Measurements from ENCODE around the gene NHSL2. TPM values are rescaled to one million over a fixed set of nuclear protein-coding genes. Genes with fewer than 3 reads are reported as not detected.
A peak's percentile ranks its signal among the peaks of the same experiment; 100 is the strongest.
"Not testable (repeated sequence)": the region's sequence is repeated elsewhere in the genome, so short reads cannot be mapped to it uniquely, and the experiment has no call there.

The NHSL2 gene
- total RNA-seq, result 1.3 TPM

DNA sequence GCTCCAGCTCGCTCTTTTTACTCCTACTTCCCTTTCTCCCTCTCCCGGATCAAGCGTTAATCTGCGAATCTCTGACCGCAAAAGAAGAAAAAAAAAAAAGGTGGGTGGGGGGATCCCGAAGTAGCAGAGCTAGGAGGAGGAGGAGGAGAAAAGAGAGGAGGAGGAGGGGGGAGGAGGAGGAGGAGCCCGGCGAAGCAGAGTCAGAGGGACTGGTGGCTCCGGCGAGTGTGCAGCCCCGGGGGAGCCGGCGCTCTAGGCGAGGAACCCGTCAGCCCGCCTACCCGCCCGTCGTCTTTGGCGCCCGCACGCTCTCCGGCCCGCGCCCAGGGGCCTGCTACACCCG lies at the start of gene NHSL2:
Gene NHSL2, plus strand, starts transcription at position 203 of the 343 bp plus-strand sequence.
- DNase-seq (ENCODE audit: low spot score) (no peak), ATAC-seq (peak; percentile 50)

DNA sequence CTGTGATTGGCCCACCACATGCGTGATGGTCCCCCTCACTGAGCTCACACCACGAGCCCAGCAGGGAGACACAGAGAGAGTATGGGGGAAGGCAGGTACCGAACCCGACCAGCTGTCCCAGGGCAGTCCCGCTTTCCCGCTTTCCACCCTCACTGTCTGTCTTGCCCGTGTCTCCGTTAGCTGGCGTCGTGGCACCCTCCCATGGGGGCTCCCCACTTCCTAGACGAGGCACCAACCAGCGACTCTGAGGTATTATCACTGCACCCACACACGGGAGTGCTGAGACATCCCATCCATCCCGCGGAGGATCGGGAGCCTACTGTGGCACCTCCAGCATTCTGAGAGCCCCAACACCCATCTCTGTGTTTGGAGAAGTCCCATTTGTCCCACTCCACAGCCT lies 43.0 kb upstream of the NHSL2 start:
- no peak for ATAC-seq
- no peak for DNase-seq (ENCODE audit: low spot score)

DNA sequence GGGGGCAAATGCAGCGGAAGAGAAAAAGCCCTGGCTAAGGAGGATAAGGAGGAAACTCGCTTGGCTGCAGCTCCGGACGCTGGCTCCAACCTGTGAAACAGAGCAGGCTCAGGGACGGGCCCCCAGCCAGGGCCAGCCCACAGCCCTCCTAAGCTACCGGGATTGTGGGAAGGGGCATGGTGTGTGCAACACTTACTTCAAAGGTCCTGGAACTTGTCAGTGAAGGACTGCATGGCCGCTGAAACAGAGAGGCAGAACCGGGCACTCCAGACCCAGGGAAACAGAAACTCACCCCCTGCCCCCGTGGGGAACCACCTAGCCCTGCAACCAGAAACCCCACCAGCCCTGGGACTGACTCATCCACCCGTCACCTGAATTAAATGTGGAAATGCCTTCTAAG lies 41.1 kb upstream of the NHSL2 start:
- ATAC-seq, result not testable (repeated sequence)

DNA sequence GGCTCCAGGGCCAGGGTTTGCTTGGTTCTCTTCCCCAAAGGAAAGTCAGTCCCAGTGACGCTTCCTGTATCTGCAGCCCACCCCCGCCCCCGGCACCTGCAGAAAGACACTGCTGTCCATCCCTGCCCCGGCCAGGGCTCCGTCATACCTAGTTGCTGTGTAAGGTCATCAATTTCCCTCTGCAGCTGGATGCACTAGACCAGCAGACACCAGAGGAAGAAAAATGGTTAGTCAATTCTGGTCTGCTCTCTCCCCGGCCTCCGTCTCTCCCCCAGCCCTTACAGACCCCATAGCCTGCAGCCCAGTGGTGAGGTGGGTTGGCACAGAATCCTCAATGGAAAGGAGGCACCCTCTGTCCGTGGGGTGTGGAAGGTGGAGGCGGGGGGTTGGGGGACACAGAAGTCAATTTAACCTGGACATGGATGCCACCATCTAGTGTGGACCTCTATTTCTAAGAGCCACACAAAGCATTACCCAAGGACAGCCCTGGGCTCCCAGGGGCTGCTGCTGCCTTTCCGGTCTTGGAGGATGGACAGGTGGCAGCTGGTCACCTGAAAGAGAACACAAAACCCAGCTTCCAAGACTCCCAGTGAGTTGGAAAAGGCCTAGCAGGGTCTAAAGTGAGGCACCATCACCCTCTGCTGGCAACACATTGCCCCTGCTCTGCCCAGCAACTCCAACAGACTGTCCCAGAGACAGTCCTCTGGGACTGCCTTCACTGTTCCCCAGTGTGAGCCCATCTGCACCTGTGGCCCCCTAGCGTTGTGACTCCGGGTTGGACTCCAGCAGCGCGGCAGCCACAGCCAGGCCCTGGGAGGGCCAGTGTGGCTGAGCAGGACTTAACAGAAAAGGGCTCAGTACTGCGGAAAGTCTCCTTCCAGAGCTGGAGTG lies 40.2 kb upstream of the NHSL2 start:
- DNase-seq (ENCODE audit: low spot score) (no peak), ATAC-seq (no peak)

More for the DNA sequence above, 41.1 kb upstream of the NHSL2 start:
- not testable (repeated sequence) for DNase-seq (ENCODE audit: low spot score)

DNA sequence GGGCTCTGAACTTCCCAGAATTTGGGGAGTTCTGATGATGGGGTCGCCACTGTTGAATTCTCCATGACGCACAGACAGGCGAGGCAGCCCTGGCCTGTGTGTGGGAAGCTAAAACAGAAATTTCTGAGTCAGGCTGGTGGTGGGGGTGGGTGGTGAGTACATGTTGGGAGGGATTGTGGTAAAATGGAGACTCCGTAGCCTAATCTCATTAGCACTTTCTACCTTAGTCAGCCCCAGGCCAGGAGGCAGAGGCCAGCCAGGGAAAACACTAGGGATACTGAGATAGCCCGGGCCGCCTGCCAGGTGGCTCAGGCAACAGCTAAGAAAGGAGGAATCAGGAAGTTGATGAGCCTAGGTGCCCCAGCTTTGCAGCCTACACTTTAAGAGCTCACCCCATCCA lies 39.3 kb upstream of the NHSL2 start:
- ATAC-seq (no peak), DNase-seq (ENCODE audit: low spot score) (no peak)

DNA sequence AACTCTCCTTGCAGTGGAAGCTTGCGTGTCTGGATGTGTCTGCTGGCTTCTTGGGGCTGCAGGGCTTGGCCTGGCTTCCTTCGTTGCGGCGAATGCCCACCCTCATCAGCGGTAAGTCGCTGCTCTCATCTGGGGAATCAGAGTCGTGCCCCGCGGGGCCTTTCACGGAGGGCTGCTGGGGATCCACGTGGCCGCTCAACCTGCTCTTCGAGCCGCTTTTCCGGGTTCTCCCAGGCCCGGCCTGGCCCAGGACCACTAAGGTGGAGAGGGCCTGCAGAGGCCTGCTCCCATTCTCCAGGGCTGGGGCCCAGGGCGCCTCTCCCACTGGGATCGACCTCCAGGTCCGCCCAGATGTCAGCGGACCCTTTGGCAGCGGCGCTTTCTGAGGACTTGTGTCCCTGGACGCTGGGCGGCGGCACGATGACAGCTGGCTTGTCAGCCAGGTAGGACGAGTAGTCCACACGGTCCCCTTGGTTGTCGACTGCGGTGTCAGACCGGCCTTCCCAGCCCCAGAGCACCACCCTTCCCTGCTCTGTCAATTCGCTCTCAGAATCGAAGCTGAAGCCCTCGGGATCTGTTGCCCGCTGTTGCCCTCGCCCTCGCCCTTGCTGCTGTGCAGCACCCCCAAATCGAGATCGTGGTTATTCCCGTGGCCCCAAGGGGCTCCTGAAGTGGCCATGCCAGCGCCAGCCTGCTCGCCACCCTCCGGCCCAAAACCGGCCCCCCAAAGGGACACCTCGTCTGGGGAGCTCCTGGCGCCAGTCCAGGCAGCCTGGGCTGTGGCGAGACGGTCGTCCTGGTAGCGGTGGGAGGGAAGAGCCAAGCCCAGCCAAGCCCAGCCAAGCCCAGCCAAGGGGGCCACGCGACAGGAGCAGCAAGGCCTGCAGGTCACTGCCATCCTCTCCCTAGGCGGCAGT lies 37.8 kb upstream of the NHSL2 start:
- ATAC-seq, result no peak
- no peak for DNase-seq (ENCODE audit: low spot score)

DNA sequence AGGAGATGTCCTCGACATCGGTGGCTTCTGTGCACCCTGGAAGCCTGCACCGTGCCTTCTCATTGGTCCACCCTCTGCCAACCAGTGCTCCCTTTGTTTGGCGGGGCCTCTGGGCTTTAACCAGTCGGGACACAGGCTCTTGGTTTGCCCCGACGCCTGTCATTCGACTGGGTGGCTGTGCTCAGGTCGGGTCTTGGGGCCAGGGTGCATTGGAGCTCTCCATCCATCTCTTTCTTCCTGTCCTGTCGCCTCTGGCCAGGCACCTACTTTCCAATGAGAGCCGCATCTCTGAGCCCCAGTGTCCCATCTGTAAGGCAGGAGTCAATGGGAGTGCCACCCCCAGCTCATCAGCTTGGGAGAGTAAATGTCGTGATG lies 37.2 kb upstream of the NHSL2 start:
- ATAC-seq, result no peak
- no peak for DNase-seq (ENCODE audit: low spot score)

DNA sequence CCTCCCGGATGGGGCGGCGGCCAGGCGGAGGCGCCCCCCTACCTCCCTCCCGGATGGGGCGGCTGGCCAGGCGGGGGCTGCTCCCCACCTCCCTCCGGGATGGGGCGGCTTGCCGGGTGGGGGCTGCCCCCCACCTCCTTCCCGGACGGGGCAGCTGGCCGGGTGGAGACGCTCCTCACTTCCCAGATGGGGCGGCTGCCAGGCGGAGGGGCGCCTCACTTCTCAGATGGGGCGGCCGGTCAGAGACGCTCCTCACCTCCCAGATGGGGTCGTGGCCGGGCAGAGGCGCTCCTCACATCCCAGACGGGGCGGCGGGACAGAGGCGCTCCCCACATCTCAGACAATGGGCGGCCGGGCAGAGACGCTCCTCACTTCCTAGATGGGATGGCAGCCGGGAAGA lies 33.8 kb upstream of the NHSL2 start:
- ATAC-seq; DNase-seq (ENCODE audit: low spot score): not testable (repeated sequence)

DNA sequence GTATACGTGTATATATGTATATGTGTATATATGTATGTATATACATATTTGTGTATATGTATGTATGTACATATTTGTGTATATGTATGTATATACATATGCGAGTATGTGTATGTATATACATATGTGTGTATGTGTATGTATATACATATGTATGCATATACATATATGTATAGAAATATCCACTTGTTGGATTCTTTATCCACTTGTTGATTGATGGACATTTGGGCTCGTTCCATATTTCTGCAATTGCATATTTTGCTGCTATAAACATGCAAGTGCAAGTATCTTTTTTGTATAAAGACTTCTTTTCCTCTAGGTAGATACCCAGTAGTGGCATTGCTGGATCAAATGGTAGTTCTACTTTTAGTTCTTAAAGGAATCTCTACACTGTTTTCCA lies 25.5 kb upstream of the NHSL2 start:
- ATAC-seq (no peak), DNase-seq (ENCODE audit: low spot score) (no peak)

DNA sequence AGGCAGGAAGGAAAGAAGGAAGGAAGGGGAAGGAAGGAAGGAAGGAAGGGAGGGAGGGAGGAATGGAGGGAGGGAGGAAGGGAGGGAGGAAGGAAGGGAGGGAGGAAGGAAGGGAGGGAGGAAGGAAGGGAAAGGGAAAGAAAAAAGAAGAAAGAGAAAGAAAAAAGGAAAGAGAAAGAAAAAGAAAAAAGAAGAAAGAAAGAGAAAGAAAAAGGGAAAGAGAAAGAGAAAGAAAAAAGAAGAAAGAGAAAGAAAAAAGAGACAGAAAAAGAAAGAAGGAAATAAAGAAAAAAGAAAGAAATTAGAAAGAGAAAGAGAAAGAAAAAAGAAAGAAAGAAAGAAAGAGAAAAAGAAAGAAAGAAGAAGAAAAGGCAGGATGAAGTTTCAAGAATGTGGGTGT lies 15.0 kb upstream of the NHSL2 start:
- ATAC-seq, result no peak
- DNase-seq (ENCODE audit: low spot score), result no peak

DNA sequence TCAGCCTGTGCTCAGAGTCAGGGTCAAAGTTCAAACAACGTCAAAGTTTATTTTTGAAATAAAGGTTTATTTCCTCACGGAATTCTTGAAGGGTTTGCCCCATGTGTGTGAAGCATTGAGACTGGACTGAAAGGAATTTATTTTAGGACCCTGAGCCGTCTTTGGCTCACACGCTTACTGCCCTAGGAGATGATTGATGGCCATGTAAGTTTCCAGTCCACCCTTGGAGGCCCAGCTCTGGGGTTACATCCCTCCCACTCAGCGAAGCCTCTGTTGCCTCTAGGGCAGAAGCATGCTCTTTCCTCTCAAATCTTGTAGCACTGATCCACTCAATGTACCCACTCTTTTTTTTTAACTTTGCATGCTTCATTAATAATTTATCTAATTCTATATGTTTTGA lies 4.5 kb upstream of the NHSL2 start:
- ATAC-seq (no peak), DNase-seq (ENCODE audit: low spot score) (no peak)

DNA sequence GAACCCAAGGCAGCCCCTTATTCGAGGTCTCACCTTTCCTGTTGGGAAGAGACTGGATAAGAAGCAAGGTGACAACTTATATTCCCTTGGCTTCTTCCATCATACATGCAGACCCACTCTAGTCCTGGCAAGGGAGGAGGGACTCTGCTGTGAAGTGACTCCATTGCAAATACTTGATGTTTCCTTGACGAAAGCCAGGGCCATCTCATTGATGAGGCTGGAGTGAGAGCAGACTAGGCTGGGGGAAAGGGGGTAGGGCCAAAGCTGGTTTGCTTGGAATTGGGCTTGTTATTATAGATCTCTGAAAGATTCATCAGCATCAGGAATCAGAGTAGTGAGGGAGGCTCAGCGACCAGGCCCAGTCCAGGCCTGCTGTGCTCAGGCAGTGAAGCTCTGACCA lies 2.3 kb upstream of the NHSL2 start:
- DNase-seq (ENCODE audit: low spot score) (no peak), ATAC-seq (no peak)

DNA sequence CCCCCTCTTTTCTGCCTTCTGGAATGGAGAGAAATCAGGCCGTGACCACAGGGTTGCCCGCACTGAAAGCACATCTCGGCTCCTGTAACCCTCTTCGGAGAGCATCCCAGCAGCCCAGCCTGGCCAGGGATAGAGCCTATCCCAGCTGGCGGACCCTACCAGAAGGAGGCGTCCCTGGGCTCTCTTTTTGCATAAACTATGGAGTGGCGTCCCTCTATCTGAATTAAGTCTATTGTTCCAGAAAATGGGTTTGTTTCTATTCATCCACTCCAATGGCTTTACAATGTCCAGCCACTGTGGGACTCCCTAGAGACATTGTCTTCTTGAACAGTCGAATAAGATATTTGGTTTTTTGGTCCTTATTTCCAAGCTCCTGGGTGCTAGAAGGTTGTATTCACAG lies 689 bp upstream of the NHSL2 start:
- no peak for DNase-seq (ENCODE audit: low spot score)
- ATAC-seq, result no peak

DNA sequence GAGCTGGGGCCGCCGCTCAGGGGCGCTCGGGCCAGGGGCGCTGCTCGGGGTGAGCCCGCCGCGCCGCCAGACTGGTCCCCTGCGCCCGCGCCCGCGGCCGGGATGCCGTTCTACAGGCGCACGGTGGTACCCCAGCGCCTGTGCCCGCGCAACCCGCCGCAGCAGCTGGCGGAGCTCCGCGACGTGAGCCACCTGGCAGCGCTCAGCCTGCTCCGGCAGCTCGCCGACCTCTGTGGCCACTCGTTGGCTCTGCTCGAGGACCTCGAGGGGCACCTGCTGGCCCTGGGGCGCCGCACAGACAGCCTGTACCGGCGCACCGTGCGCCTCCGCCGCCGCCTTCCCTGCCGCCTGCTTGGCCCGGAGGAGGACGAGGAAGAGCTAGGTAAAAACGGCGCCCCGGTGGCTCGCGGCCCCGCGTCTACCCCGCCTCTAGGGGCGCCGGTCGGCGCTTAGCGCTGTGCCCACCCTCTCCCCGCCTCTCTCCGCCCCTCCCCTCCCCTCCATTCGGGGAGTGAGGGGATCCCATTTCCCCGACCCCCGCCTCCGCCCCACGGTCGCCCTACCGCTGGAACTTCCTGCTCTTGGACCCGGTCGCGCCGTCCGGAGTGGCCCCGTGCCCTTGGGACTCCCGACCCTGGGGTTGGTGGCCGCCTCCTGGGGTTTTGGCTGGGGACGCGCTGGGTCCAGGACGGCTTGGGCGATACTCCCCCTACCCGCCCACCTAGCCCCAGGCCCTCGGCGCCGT lies 513 bp downstream of the NHSL2 start:
- peak; percentile 39 for DNase-seq (ENCODE audit: low spot score)
- peak; percentile 76 for ATAC-seq

DNA sequence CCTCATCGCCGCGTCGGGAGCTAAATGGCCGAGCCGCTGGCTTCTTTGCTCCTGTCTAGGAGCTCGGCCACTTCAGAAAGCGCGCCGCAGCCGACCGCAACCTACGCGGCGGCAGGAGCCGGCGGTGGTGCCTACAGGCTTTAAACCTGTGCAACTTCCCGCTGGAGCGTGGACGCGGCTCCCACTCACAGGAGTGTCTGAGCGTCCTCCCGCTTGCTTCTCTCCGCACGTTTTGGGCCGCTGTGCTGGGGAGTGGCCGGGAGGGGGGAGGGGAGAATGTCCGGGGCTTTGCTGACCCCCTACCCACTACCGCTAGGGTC lies 1.0 kb downstream of the NHSL2 start:
- ATAC-seq, result peak; percentile 59
- no peak for DNase-seq (ENCODE audit: low spot score)

DNA sequence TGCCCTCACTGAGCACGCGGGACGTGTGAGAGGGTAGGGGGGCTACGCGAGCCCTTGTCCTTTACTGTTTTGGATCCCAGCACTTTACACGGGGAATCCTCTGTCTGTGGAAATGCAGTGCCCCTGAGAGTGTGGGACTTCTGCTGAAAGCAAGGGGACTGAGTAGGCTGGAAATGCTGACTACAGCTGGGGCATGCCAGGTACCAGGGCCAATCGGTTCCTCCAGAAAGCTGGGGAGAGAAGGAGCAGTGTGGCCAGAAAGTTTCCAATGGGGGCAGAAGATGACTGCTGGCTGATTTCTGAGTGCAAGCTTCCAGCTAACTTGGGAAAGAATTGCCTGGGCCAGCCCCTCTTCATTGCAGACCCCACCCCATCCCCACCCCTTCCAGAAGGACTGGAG lies 1.5 kb downstream of the NHSL2 start:
- DNase-seq (ENCODE audit: low spot score), result no peak

DNA sequence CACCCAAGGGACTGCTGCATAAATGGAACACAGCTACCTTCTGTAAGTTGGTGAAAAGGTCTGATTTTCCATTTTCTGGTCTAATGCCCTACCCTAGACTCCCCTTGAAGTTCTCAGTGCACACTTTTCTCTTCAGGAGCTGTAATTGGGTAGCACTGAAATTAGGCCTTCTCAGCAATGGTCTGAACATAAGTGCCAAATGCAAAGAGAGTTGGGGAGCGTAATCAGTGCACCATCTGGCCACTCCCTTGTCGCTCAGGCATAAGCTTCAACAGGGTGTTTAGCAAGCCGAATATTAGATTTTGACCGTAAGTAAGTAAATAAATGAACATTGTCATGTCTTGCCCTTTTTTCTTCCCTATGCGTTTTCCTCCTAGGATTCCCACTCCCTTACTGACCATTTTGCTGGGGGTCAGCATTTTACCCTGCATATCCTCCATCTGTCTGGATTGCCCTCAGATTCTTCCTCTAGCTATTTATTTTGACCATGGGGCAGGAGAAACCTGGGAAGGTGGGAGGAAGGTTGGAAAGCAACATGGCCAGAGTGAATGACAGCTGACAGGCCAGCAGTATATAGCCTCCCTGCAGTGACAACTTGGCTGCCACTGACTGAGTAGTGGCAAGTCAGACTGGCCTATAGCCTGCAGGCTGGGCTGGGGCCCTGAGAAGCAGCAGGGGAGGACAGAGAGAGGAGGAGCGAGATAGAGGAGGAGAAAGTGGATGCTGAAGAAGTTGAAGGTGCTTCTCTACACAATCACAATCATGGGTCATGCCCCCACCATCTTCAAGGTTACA lies 2.7 kb downstream of the NHSL2 start:
- DNase-seq (ENCODE audit: low spot score), result no peak

More for the DNA sequence above, 1.5 kb downstream of the NHSL2 start:
- ATAC-seq, result no peak

DNA sequence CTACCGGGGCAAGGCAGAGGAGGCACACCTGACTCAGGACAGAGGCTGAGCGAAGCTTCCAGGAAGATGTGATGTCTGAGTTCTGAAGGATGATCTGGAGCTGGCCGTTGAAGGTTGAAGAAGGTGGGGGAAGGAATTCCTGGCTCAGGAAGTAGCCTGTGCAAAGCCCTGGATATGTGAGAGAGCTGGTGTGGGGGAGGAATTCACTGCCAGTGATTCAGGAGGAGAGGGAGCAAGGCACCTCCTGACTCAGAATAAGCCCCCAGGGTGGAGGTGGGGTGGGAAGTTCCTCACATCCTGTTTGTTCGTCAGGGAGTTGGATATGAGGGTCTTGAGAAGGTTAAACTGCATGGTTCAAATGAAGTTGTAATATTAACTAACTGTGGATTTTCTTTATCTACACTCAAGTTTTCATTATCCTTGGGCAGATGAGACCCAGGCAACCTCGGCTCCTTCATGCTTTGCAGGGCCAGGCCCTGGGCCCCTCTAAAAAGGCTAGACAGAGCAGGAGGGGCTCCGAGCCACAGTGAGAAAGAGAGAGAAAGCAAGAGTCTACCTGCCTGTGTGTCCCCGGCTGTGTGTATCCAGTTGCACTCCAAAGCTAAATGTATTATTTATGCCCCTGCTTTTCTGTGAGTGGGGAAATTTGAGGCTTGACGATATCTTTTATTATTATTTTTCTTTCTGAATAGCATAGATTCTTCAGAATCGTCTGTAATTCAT lies 7.1 kb downstream of the NHSL2 start:
- no peak for DNase-seq (ENCODE audit: low spot score)
- ATAC-seq, result no peak

More for the DNA sequence above, 2.7 kb downstream of the NHSL2 start:
- no peak for ATAC-seq

DNA sequence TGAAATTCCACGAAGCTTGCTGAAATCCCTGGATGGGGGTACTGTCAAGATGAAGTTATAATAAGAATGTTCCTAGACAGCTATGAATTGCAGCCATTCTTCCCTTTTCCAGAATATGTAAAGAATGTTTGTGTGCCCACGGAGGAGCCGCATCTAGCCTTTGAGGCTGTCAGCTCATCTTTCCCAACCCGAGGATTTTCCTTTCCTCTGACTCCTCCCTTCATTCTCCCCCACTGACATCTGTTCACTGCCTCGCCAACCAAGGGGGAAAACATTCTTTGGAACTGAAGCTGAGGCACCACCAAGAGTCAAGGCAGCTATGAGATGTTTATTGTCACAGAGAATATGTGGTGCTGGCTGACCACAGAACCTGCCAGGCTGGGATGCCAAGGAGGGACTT lies 8.8 kb downstream of the NHSL2 start:
- no peak for DNase-seq (ENCODE audit: low spot score)
- ATAC-seq, result no peak

DNA sequence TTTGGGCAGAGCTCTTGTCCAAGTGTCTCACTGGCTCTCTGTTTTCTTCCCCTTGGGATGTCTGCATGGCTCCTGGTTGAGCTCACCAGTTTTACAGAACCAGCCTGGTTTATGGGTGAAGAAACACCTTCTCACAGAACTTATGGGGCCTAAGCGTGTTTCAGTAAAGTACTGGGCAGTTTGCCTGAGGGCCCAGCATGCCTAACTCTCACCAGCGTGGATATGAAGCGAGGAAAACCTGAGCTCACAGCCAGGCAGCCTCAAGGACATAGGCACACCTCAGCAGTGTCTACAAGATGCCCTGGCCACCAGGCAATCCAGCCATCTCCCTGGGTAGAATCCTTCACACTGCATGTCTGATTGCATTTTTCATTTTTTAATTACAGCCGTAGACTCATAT lies 9.2 kb downstream of the NHSL2 start:
- DNase-seq (ENCODE audit: low spot score), result no peak
- ATAC-seq, result no peak
